GM21515 (cell line): ENCODE data around the gene SEC14L2.

Experiments used
- ATAC-seq: cut with Tn5 transposase; IDR thresholded peaks from one replicate; pipeline ENCODE4 v1.9.1; 2021; ENCODE audit not compliant: unreplicated experiment

Gene SEC14L2

GRCh38 chr22:30404307-30404706 lies 7.5 kb downstream of the SEC14L2 start:
- ATAC-seq, result no peak

DNA sequence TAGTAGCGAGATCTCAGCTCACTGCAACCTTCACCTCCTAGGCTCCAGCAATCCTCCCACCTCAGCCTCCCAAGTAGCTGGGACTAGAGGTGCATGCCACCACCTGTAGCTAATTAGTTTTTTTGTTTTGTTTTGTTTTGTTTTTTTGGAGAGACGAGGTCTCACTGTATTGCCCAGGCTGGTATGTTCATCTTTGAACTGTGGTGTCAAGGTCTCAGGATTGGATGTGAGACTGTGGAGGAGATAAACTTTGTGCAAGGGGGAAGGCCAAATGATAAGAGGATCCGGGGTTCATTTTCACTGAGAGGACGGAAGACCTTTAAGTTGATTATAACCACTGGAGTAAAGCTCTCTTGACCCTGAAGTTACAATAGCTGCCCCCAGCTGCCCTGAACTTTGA lies 8.9 kb downstream of the SEC14L2 start:
- no peak for ATAC-seq

- ATAC-seq, result no peak
These were observed 9.6 kb downstream of the SEC14L2 start for GRCh38 chr22:30406400-30406799.

- ATAC-seq, result no peak
These were observed 11.7 kb downstream of the SEC14L2 start for GRCh38 chr22:30408388-30409102.

GRCh38 chr22:30411780-30412179 lies 15.0 kb downstream of the SEC14L2 start:
- no peak for ATAC-seq

DNA sequence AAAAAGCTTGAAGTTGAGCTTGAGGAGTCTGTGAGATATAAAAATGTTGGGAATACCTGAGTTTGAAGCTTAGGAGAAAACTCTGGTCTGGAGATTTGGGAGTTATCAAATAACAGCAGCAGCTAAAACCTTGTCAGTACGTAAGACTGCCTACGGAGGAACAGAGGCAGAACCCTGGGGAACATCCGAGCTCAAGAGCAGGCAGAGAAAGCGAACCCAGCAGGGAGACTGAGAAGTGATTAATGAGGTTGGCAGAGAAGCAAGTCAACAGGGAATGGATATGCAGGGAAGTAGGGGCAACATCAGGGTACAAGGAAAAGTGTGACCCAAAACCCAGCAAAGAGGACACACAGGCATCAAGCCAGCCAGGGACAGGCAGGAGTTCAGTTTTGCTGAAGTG lies 16.2 kb downstream of the SEC14L2 start:
- no peak for ATAC-seq

- no peak for ATAC-seq
These were observed 17.1 kb downstream of the SEC14L2 start for GRCh38 chr22:30413745-30414524.

DNA sequence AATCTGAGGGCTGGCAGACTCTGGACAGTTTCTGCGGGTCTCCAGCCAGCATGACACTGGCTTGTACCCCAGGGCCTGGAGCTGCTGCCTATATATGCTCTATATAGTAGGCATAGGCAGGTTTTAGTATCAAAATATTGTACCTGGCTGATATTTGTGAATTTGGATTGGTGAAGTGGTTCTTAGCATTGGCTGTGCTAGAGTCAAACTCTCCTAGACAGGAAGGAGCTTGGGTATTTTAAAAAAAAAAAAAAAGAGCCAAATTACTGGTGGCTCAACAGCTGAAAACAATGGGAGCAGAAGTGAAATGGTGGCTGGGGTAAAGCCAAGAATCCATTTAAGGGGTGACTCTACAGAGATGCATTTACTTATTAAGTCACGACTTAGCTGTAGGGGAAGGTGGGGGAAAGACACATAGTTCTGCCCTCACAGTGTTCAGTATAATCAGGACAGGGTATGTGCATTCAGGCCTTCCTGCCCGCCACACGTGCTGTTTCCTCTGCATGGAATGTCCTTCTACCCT lies 17.8 kb downstream of the SEC14L2 start:
- ATAC-seq, result no peak

DNA sequence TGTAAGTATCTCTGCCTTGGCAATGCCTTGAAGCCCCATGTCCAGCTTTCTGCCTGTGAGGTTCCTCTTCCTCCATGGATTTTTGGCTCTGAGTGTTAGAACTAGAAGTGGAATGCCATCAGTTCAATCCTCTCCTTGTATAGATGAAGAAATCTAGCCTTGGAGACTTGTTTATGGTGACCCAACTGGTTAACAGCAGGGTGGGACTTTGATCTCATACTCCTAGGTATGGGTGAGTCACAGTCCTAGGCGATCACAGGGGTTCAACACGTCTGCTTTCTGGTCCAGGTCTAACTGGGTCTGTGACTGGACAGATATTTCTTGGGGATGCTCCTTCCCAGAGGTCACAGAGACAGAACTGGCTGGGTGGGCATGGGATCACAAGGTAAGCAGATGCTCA lies 19.6 kb downstream of the SEC14L2 start:
- no peak for ATAC-seq

GRCh38 chr22:30416837-30417236 lies 20.0 kb downstream of the SEC14L2 start:
- no peak for ATAC-seq

GRCh38 chr22:30420347-30421125 lies 23.7 kb downstream of the SEC14L2 start:
- no peak for ATAC-seq

DNA sequence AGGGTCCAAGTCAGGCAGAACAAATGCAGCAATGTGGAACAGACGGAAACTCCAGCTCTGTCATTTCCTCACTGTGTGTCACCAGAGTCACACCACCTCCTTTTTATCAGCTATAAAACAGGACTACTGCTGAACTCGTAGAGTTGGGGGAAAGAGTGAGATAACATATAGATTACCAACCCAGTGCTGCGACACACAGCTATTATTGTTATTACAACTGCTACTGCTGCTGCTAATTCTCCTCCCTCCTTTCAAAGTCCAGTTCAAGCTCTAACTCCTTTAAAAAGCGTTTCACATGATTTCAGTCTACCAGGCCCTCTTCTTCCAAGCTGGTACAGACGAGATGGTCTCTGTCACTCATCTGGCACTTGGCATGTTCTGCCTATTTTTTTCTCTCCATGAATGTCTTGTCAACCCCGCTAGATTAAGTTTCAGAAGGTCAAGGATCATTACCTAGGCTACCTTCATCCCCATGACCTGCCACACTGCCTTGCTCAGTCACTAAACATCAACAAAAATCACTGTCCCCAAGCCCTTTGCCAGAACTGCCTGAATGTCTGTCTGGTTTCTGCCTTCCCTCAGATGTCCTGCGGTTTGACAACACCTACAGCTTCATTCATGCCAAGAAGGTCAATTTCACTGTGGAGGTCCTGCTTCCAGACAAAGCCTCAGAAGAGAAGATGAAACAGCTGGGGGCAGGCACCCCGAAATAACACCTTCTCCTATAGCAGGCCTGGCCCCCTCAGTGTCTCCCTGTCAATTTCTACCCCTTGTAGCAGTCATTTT lies 25.1 kb downstream of the SEC14L2 start:
- ATAC-seq, result no peak

- ATAC-seq, result no peak
These were observed 25.9 kb downstream of the SEC14L2 start for GRCh38 chr22:30422481-30423300.

DNA sequence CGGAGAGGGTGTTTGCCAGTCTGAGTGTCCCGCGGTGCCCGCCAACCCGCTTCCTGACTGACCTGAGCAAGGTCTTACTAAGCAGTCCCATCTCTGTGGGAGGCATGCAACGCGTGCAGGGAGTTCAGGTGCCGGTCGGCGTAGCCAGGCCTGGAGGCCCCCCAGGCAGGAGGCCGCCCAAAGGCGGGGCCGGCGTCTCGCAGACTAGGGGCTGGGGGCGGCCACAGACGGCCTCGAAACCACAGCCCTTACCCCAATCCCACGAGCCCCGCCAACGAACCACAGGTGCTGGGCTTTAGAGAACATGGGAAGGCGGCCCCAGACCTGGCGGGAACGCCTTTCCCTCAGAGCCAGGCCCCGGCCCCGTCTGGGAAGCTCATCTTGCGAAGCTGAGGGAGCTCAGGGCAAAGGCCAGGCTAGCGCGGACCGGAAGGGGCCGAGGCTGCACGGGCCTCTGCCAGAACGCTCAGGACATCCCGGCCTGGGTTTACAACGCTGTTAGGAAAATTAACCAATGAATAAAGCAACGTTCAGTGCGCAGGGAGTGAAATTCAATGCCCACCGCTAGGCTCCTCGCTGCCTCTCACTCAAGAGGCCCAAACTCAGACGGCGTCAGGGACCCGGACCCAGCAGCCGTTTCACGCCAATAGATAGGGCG lies 26.6 kb downstream of the SEC14L2 start:
- peak; percentile 27 for ATAC-seq

- peak; percentile 80 for ATAC-seq
These were observed 27.2 kb downstream of the SEC14L2 start for GRCh38 chr22:30423959-30424533.

DNA sequence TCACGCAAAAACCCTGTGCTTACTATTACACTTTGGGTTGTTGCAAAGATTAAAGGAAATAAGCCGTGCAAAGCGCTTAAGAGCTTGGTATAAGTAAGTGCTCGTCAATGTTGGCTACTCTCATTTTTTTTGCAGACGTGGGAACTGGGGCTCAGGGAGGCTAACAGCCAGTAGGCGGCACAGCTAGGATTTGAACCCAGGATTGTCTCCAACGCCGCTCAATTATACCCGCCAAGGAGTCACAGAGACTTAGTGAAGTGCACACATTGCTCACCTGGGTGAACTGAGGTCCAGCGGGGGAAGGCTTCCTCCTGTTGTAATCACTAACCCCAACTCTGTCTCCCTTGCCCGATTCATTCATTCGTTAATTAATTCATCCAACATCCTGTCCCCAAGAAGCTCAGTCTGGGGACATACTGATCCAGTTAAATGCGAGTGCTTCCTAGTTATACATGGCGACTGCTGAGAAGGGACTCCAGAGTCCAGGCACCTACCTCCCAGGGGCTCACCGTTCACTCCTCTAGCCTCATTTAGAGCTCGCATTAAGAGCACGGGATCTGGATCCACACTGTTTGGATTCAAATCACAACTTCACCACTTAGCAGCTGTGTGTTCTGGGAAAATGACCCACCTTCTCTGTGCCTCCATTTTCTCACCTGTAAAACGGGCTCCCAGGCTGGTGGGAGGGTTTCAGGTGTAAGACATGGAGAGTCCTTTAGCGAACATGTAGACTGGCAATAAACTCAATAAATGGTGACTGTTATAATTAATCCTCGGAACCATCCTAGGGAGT lies 27.9 kb downstream of the SEC14L2 start:
- no peak for ATAC-seq

GRCh38 chr22:30425327-30425615 lies 28.5 kb downstream of the SEC14L2 start:
- no peak for ATAC-seq

- ATAC-seq, result no peak
These were observed 29.0 kb downstream of the SEC14L2 start, which contains the start of gene MTFP1 for GRCh38 chr22:30425616-30426387. MTFP1 (plus strand) TSS chr22:30425768; CDS start chr22:30425880, 112 bp downstream.
